Ishikawa (cell line): Measurements from ENCODE around the gene CNTN4.

Experiments used
- CEBPB ChIP-seq: IDR thresholded peaks from 2 replicates; pipeline ENCODE4 v1.6.1; 2012
- CREB1 ChIP-seq: IDR thresholded peaks from 2 replicates; pipeline ENCODE4 v1.6.1; 2012; ENCODE audit warnings: low read depth
- EGR1 ChIP-seq: IDR thresholded peaks from 2 replicates; pipeline ENCODE4 v1.6.1; 2012
- EP300 ChIP-seq: IDR thresholded peaks from 2 replicates; pipeline ENCODE4 v1.6.1; 2012; ENCODE audit warnings: borderline replicate concordance
- FOXM1 ChIP-seq: IDR thresholded peaks from 2 replicates; pipeline ENCODE4 v1.6.1; 2012; ENCODE audit warnings: low read depth, borderline replicate concordance
- RAD21 ChIP-seq: IDR thresholded peaks from 2 replicates; pipeline ENCODE4 v1.6.1; 2012; ENCODE audit warnings: low read depth
- YY1 ChIP-seq: IDR thresholded peaks from 2 replicates; pipeline ENCODE4 v1.6.1; 2012; ENCODE audit warnings: low read depth
- TF ChIP-seq, protein P1 (sequence below): IDR thresholded peaks from 2 replicates; pipeline ENCODE4 v1.6.1; 2012

- TF ChIP-seq RAD21 (no peak), CREB1 (no peak), FOXM1 (no peak), EGR1 (no peak), CEBPB (no peak), YY1 (no peak), EP300 (no peak)
- TF ChIP-seq, protein P1, sequence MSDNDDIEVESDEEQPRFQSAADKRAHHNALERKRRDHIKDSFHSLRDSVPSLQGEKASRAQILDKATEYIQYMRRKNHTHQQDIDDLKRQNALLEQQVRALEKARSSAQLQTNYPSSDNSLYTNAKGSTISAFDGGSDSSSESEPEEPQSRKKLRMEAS: no peak
These were observed 990.4 kb downstream of the CNTN4 start for GRCh38 chr3:3089017-3089416.
